Activated naive CD4-positive, alpha-beta T cell treated with anti-CD3 and anti-CD28 coated beads, Interleukin-2, amount 50 U/mL, for 16 hours (primary cell): ENCODE data around the gene HECTD4.

Source experiments
- DNase-seq: peaks from one replicate; pipeline ENCODE4 v3.0.0-alpha.2; 2020

Gene HECTD4

DNA sequence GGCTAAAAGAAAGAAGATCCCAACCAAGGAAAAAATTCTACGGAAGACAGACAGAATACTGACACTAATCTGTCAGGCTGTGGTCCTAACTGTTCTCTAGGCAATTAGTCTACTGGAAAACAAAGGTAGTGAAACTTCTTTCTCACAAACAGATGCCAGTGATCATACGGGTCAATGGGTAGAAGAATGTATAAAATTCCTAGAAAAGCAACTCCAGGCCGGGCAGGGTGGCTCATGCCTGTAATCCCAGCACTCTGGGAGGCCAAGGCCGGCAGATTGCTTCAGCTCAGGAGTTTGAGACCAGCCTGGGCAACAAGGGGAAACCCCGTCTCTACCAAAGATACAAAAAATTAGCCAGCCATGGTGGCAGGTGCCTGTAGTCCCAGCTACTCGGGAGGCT, 64.8 kb downstream of the HECTD4 start:
- no peak for DNase-seq

GRCh38 chr12:112314981-112315380, 67.2 kb downstream of the HECTD4 start:
- no peak for DNase-seq

GRCh38 chr12:112309797-112310196, 72.4 kb downstream of the HECTD4 start:
- no peak for DNase-seq

DNA sequence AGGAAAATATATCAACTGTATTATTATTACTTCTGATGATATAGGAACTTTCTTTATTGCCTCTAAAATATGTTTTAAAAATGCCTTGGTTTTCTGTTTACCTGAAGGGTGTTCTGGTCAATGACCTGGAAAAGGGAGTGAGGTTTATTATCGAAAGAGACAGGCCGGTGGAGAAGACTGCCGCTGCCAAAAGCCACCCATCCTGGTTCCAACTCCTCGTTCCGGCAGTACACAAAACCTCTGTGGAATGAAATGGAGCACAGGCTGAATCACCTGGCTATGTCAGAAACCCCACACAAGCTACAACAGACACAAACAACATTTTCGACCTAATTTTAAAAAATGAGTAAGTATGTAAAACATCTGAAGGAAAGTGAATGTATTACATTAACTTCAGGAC, 73.6 kb downstream of the HECTD4 start:
- no peak for DNase-seq

DNA sequence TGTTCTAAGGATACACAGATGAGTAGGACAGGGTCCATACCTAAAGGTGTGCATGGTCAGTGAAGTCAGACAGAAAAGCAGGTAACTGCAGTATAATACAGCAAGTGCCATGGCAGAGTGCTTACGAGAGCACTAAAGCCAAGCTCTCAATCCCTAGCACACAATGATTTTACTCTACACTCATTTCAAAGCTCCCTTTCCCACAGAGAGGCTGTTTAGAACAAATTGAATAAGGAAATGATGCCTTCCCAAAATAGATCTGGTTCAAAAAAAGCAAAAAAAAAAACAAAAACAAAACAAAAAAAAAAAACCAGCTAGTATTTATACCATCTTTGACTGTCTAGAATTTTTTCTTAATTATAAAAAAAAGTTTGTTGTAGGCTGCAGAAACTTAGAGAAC, 74.1 kb downstream of the HECTD4 start:
- DNase-seq = no peak

DNA sequence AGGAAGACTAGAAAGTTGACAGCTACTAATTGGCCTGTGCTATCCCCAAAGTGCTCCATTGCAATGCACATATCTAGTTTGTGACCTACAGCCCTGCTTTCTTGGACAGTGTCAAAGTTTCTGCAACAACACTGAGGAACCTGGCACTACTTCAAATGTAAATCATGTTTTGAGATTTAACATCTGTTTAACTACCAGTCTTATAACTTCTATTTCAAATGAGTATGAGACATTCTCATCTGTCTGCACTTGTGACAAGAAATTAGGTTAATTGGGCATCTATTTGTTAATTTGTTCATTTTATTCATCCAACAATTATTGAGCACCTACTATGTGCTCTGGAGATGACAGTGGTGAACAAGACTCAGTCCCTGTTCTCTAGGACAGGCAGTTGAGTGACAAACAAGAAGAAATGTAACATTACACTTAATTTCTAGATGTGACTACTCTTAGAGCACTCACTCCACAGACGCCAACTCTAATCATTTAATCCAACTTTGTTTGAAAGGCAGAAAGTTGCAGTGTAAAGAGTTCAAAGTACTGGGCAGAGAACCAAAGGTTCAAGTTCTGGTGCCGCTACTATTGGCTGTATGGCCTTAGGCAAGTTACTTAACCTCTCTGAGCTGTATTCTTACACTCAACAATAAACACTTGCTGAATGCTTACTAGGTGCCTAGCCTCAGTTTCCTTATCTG, 74.8 kb downstream of the HECTD4 start:
- no peak for DNase-seq

- no peak for DNase-seq
These were observed 76.3 kb downstream of the HECTD4 start for GRCh38 chr12:112305951-112306350.

GRCh38 chr12:112304436-112304835, 77.8 kb downstream of the HECTD4 start:
- no peak for DNase-seq

- DNase-seq = no peak
These were observed 78.4 kb downstream of the HECTD4 start for GRCh38 chr12:112303799-112304198.

GRCh38 chr12:112303004-112303403, 79.2 kb downstream of the HECTD4 start:
- no peak for DNase-seq

DNA sequence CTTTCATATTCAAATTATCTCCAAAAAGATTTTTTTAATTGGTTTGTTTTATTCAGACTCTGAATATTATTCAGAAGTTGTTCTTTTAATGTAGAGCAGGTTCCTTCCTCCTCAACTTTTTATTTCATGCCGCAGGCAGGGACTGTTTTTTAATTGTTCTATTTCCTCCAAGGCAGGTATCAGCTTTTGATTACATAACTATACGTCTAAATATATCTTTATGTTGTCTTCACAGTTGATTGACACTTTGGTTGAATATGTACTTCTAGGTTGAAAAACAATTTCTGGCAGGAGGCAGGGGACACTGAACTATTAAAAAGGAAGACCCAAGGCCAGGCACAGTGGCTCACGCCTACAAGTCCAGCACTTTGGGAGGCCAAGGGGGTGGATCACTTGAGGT, 82.5 kb downstream of the HECTD4 start:
- no peak for DNase-seq

- no peak for DNase-seq
These were observed 85.0 kb downstream of the HECTD4 start for GRCh38 chr12:112297188-112297587.

DNA sequence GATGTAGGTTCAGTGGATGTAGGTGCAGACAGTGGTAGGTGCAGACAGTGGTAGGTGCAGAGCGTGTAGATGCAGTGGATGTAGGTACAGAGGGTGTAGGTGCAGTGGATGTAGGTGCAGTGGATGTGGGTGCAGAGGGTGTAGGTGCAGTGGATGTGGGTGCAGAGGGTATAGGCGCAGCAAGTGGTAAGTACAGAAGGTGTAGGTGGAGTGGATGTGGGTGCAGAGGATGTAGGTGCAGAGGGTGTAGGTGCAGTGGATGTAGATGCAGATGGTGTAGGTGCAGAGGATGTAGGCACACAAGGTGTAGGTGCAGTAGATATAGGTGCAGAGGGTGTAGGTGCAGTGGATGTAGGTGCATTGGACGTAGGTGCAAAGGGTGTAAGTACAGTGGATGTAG, 86.0 kb downstream of the HECTD4 start:
- DNase-seq = no peak

- DNase-seq = no peak
These were observed 87.4 kb downstream of the HECTD4 start for GRCh38 chr12:112294793-112295192.

- DNase-seq = no peak
These were observed 93.6 kb downstream of the HECTD4 start for GRCh38 chr12:112288638-112289037.

DNA sequence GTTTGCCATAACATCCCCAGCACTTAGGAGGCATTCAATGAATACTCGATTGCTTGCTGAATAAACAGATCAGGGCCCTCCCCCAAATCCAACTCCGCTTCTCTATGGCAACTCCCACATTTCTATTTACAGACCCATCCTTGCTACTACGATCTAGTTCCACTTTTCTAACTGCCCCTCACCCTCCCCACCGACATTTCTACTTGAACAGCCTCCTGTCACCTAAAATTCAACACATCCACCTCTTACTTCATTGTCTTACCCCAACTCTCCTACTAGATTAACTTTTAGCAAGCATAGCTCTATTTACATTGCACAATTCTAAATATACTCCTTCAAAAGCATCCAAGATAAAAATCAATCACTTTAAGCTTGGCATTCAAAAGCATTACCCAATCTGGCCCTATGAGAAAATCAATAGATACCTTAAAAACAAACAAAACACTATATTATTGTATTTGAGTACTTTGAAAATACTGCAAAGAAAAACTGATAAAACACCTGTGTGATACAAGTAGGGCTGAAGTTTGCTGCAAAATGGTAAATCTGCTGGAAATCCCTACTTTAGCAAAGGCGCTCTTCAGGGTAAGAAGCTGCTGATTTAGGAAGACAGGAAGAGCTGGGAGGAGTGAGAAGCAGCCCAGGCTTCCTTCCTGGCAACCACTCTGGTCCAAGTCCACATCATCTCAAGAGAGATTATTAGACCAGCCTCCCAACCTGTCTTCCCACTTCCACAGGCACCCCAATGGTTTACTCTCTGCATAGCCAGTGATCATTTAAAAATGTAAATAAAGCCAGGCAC, 96.4 kb downstream of the HECTD4 start:
- DNase-seq = no peak

- DNase-seq = no peak
These were observed 98.7 kb downstream of the HECTD4 start for GRCh38 chr12:112283546-112283945.

- DNase-seq = no peak
These were observed 99.3 kb downstream of the HECTD4 start for GRCh38 chr12:112282920-112283319.

- no peak for DNase-seq
These were observed 106.4 kb downstream of the HECTD4 start for GRCh38 chr12:112275836-112276235.

- DNase-seq = no peak
These were observed 107.0 kb downstream of the HECTD4 start for GRCh38 chr12:112275207-112275606.

DNA sequence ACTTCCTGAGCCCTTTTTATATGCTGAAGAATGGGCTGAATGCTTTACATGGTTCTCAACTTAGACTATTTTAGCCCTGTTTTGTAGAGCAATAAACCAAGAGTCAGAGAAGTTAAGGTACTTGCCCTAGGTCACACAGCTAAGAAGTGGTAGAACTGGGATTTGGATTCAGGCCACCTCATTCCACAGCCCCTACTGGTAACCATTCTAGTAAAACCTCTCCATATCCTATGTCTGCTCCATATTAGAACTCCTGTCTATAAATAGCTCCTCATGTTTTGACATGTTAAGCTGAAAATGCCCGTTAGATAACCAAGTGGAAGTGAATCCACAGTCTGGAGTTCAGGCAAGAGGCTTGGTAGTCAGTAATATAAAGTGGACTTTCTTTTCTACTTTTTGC, 111.6 kb downstream of the HECTD4 start:
- no peak for DNase-seq

GRCh38 chr12:112266473-112266872, 115.8 kb downstream of the HECTD4 start:
- no peak for DNase-seq

- no peak for DNase-seq
These were observed 120.7 kb downstream of the HECTD4 start for GRCh38 chr12:112261559-112261958.

DNA sequence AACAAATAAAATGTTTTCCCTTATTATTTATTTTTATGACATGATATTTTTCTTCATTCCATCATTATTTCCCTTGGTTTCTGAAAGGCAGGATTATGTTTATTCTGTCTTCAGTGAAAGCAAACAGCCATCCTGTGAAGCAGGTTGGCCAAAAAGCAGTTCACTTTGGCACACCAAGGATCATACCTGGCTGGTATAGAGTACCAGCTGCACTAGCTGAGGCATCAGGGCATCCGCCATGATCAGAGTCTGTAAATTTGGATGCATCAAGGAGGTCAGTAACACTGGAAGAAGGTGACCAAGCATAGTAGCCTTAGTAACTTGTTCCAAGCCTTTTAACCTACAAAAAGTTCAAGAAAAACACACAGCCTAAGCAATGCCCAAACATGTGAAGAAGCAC, 123.3 kb downstream of the HECTD4 start:
- no peak for DNase-seq

DNA sequence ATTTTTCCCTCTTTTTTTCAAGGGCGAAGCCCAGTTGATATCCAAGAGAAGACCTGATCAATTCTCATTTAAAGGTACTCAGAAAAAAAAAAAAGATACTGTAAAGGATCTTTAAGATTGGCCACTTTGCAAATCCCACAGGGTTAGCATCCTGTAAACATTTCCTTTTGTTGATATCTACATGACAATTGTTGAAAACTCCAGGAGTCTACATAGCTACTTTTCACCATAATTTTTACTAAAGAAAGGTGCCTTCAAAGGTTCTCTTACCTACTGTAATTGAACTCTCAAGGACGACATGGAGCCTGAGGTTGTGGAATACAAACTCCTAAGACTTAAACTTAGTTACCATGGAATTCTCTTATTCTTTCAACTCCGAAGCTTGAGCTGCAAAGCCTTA, 125.5 kb downstream of the HECTD4 start:
- DNase-seq = no peak
